Measurements from ENCODE around the gene RBBP6.
A peak's percentile ranks its signal among the peaks of the same experiment; 100 is the strongest.
"Not testable (repeated sequence)": the region's sequence is repeated elsewhere in the genome, so short reads cannot be mapped to it uniquely, and the experiment has no call there.

RBBP6 gene

GRCh38 chr16:24573141-24573540 lies 33.8 kb downstream of the RBBP6 start:
- DNase-seq, result no peak

DNA sequence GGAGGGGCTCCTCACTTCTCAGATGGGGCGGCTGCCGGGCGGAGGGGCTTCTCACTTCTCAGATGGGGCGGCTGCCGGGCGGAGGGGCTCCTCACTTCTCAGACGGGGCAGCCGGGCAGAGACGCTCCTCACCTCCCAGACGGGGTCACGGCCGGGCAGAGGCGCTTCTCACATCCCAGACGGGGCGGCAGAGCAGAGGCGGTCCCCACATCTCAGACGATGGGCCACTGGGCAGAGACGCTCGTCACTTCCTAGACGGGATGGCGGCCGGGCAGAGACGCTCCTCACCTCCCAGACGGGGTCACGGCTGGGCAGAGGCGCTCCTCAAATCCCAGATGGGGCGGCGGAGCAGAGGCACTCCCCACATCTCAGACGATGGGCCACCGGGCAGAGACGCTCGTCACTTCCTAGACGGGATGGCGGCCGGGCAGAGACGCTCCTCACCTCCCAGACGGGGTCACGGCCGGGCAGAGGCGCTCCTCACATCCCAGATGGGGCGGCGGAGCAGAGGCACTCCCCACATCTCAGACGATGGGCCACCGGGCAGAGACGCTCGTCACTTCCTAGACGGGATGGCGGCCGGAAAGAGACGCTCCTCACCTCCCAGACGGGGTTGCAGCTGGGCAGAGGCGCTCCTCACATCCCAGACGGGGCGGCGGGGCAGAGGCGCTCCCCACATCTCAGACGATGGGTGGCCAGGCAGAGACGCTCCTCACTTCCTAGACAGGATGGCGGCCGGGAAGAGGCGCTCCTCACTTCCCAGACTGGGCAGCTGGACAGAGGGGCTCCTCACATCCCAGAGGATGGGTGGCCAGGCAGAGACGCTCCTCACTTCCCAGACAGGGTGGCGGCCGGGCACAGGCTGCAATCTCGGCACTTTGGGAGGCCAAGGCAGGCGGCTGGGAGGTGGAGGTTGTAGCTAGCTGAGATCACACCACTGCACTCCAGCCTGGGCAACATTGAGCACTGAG lies 35.4 kb downstream of the RBBP6 start:
- DNase-seq, result not testable (repeated sequence)

GRCh38 chr16:24575791-24576190 lies 36.4 kb downstream of the RBBP6 start:
- not testable (repeated sequence) for DNase-seq

DNA sequence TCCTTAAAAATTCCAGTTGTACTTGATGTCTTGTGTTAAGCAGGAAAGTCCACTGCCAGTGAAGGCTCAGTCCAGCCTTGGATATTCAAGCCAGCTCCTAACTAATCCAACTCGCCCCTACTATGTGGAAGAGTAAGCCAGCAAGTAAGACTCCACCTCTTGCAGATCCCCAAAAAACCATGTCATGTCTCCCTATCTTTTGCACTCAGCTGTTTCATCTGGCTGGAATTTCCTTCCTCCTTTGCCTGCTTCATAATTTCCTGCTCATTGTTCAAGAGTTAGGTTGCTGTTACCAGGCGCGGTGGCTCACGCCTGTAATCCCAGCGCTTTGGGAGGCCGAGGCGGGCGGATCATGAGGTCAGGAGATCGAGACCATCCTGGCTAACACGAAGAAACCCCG lies 37.8 kb downstream of the RBBP6 start:
- no peak for DNase-seq

GRCh38 chr16:24580665-24581064 lies 41.3 kb downstream of the RBBP6 start:
- no peak for DNase-seq

GRCh38 chr16:24583494-24583893 lies 44.1 kb downstream of the RBBP6 start:
- no peak for DNase-seq

GRCh38 chr16:24589997-24590396 lies 50.6 kb downstream of the RBBP6 start:
- DNase-seq, result no peak

DNA sequence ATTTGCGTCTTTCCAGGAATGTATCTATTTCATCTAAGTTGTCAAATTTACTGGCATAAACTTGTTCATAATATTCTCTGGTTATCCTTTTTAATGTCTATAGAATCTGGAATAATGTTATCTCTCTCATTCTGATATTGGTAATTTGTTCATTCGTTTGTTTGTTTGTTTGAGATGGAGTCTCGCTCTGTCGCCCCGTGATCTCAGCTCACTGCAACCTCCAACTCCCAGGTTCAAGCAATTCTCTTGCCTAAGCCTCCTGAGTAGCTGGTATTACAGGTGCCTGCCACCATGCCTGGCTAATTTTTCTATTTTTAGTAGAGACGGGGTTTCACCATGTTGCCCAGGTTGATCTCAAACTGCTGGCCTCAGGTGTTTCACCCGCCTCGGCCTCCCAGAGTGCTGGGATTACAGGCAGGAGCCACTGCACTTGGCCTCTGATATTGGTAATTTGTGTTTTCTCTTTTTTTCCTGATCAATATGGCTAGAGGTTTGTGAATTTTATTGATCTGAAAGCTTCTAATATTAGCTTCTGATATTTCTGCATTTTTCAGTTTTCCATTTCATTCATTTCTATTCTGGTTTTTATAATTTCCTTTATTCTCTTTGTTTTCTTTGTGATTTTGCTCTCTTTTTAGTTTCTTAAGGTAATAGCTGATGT lies 59.5 kb downstream of the RBBP6 start:
- no peak for DNase-seq

- DNase-seq, result no peak
Measured at GRCh38 chr16:24609417-24609739, 70.0 kb downstream of the RBBP6 start.

GRCh38 chr16:24609740-24610415 lies 70.5 kb downstream of the RBBP6 start:
- DNase-seq, result peak; percentile 42

GRCh38 chr16:24610416-24610755 lies 71.0 kb downstream of the RBBP6 start:
- DNase-seq, result peak; percentile 42

GRCh38 chr16:24611310-24611709 lies 71.9 kb downstream of the RBBP6 start:
- DNase-seq, result no peak

DNA sequence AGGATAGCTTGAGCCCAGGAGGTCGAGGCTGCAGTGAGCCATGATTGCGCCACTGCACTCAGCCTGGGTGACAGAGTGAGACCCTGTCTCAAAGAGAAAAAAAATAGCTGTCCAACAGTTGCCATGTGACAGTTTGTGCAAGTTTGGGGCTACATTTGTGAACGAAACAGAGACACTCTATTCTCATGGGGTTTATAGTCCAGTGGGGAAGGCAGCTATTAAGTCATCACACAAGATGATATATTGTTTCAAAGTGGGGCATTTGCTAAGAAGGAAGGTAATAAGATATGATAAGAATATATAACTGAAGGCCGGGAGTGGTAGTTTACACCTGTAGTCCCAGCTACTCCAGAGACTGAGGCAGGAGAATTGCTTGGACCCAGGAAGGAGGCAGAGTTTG lies 73.3 kb downstream of the RBBP6 start:
- no peak for DNase-seq

- not testable (repeated sequence) for DNase-seq
Measured at GRCh38 chr16:24613267-24613666, 73.9 kb downstream of the RBBP6 start.

GRCh38 chr16:24617502-24617901 lies 78.1 kb downstream of the RBBP6 start:
- DNase-seq, result no peak

All from DMS153 (cell line).